ENCODE data around the gene IDNK.

The IDNK gene

GRCh38 chr9:83652433-83652832 is 29.5 kb downstream of the IDNK start:
- TF ChIP-seq CEBPB (IDR thresholded peaks at IDR 0.05) (no peak), EGR1 (IDR thresholded peaks at IDR 0.05) (no peak)

GRCh38 chr9:83655433-83655832 is 32.5 kb downstream of the IDNK start:
- no peak for TF ChIP-seq MAX (IDR thresholded peaks at IDR 0.05)
- TF ChIP-seq YY1 (IDR thresholded peaks at IDR 0.05; ENCODE audit: low read depth), result no peak
- no peak for TF ChIP-seq TCF12 (IDR thresholded peaks at IDR 0.05; ENCODE audit: low read depth)
- TF ChIP-seq TAF1 (IDR thresholded peaks at IDR 0.05; ENCODE audit: low read depth), result no peak
- TF ChIP-seq USF1 (IDR thresholded peaks at IDR 0.05), result no peak
- TF ChIP-seq EGR1 (IDR thresholded peaks at IDR 0.05), result no peak
- no peak for TF ChIP-seq RAD21 (IDR thresholded peaks at IDR 0.05; ENCODE audit: low read depth)
- no peak for TF ChIP-seq CEBPB (IDR thresholded peaks at IDR 0.05)
- no peak for TF ChIP-seq ZBTB7A (IDR thresholded peaks at IDR 0.05; ENCODE audit: low read depth)
- TF ChIP-seq REST (IDR thresholded peaks at IDR 0.05; ENCODE audit: low read depth), result no peak
- TF ChIP-seq CREB1 (IDR thresholded peaks at IDR 0.05; ENCODE audit: low read depth), result no peak
- TF ChIP-seq TEAD4 (IDR thresholded peaks at IDR 0.05), result no peak
- TF ChIP-seq NFIC (IDR thresholded peaks at IDR 0.05), result no peak
- TF ChIP-seq EP300 (IDR thresholded peaks at IDR 0.05; ENCODE audit: borderline replicate concordance), result no peak
- TF ChIP-seq FOXM1 (IDR thresholded peaks at IDR 0.05; ENCODE audit: borderline replicate concordance, low read depth), result no peak

GRCh38 chr9:83656032-83656680 is 33.2 kb downstream of the IDNK start:
- TF ChIP-seq NFIC (IDR thresholded peaks at IDR 0.05) (no peak), CEBPB (IDR thresholded peaks at IDR 0.05) (no peak), REST (IDR thresholded peaks at IDR 0.05; ENCODE audit: low read depth) (no peak), USF1 (IDR thresholded peaks at IDR 0.05) (no peak), TCF12 (IDR thresholded peaks at IDR 0.05; ENCODE audit: low read depth) (no peak)

GRCh38 chr9:83656952-83657351 is 34.0 kb downstream of the IDNK start:
- TF ChIP-seq EP300 (IDR thresholded peaks at IDR 0.05; ENCODE audit: borderline replicate concordance) (no peak), TCF12 (IDR thresholded peaks at IDR 0.05; ENCODE audit: low read depth) (no peak), RAD21 (IDR thresholded peaks at IDR 0.05; ENCODE audit: low read depth) (no peak), EGR1 (IDR thresholded peaks at IDR 0.05) (no peak), NFIC (IDR thresholded peaks at IDR 0.05) (no peak), ZBTB7A (IDR thresholded peaks at IDR 0.05; ENCODE audit: low read depth) (no peak), TEAD4 (IDR thresholded peaks at IDR 0.05) (no peak), FOXM1 (IDR thresholded peaks at IDR 0.05; ENCODE audit: borderline replicate concordance, low read depth) (no peak), YY1 (IDR thresholded peaks at IDR 0.05; ENCODE audit: low read depth) (no peak)

GRCh38 chr9:83662933-83663332 is 40.0 kb downstream of the IDNK start:
- no peak for TF ChIP-seq REST (IDR thresholded peaks at IDR 0.05; ENCODE audit: low read depth)
